ENCODE results near the gene SH3PXD2A. TPM values are rescaled to one million over a fixed set of nuclear protein-coding genes. Genes with fewer than 3 reads are reported as not detected.

The SH3PXD2A gene
- total RNA-seq, 4 donors from 2014 or later: 55.7 to 71.8 (median 66.8) TPM

- WGBS: 97% methylated on average over 1 of the region's 1 CpG
- Histone ChIP-seq H3K4me1 (no peaks in the 10 kb centered on the region), H3K36me3 (no peaks in the 10 kb centered on the region), H3K27ac (no peak overlapping the region), H3K27me3 (no peaks in the 10 kb centered on the region), H3K9me3 (no peaks in the 10 kb centered on the region), H3K4me3 (no peak overlapping the region)
- TF ChIP-seq POLR2A (IDR thresholded peaks at IDR 0.05) (no peak), CTCF (IDR thresholded peaks at IDR 0.05) (no peak), EP300 (IDR thresholded peaks at IDR 0.05) (no peak), POLR2AphosphoS5 (IDR thresholded peaks at IDR 0.05) (no peak)
- no peak for DNase-seq (ENCODE audit: low spot score in 2 of 2)
These were observed 279.3 kb downstream of the SH3PXD2A start for GRCh38 chr10:103576076-103576471.

GRCh38 chr10:103575416-103576075 is 279.8 kb downstream of the SH3PXD2A start:
- DNase-seq (ENCODE audit: low spot score in 2 of 2): no peak
- H3K4me1 ChIP-seq: no peaks in the 10 kb centered on the region
- no peak overlapping the region for H3K4me3 ChIP-seq
- H3K27ac ChIP-seq: no peak overlapping the region
- no peaks in the 10 kb centered on the region for H3K36me3 ChIP-seq
- TF ChIP-seq POLR2A (IDR thresholded peaks at IDR 0.05): no peak
- no peak for TF ChIP-seq CTCF (IDR thresholded peaks at IDR 0.05)
- no peak for TF ChIP-seq POLR2AphosphoS5 (IDR thresholded peaks at IDR 0.05)
- TF ChIP-seq EP300 (IDR thresholded peaks at IDR 0.05): no peak
- H3K9me3 ChIP-seq: no peaks in the 10 kb centered on the region
- no peaks in the 10 kb centered on the region for H3K27me3 ChIP-seq
- WGBS: 77% methylated on average over 6 of the region's 6 CpGs

GRCh38 chr10:103574097-103575061 is 281.0 kb downstream of the SH3PXD2A start:
- Histone ChIP-seq H3K27me3 (no peaks in the 10 kb centered on the region), H3K9me3 (no peaks in the 10 kb centered on the region), H3K36me3 (no peaks in the 10 kb centered on the region), H3K4me3 (no peak overlapping the region), H3K4me1 (no peaks in the 10 kb centered on the region), H3K27ac (no peak overlapping the region)
- no peak for TF ChIP-seq POLR2A (IDR thresholded peaks at IDR 0.05)
- TF ChIP-seq EP300 (IDR thresholded peaks at IDR 0.05): no peak
- no peak for TF ChIP-seq POLR2AphosphoS5 (IDR thresholded peaks at IDR 0.05)
- no peak for TF ChIP-seq CTCF (IDR thresholded peaks at IDR 0.05)
- 88% methylated on average over 16 of the region's 16 CpGs for WGBS
- no peak for DNase-seq (ENCODE audit: low spot score in 2 of 2)

- TF ChIP-seq POLR2AphosphoS5 (IDR thresholded peaks at IDR 0.05) (no peak), CTCF (IDR thresholded peaks at IDR 0.05) (no peak), EP300 (IDR thresholded peaks at IDR 0.05) (no peak), POLR2A (IDR thresholded peaks at IDR 0.05) (no peak)
- Histone ChIP-seq H3K36me3 (no peaks in the 10 kb centered on the region), H3K27me3 (no peaks in the 10 kb centered on the region), H3K9me3 (no peaks in the 10 kb centered on the region), H3K27ac (no peak overlapping the region), H3K4me3 (no peak overlapping the region), H3K4me1 (no peaks in the 10 kb centered on the region)
- no peak for DNase-seq (ENCODE audit: low spot score in 2 of 2)
- 88% methylated on average over 7 of the region's 7 CpGs for WGBS
These were observed 282.2 kb downstream of the SH3PXD2A start for GRCh38 chr10:103573205-103573487.
